Fibroblast of the aortic adventitia (primary cell): ENCODE data around the gene ACRV1. TPM values are rescaled to one million over a fixed set of nuclear protein-coding genes. Genes with fewer than 3 reads are reported as not detected.

Experiments used
- DNase-seq: peaks from one replicate; pipeline ENCODE4 v3.0.0-alpha.2; 2010; ENCODE audit warnings: low read depth
- H3K4me3 ChIP-seq: 2 replicates; pipeline ENCODE4 v1.5.1; 2011; ENCODE audit warnings: low read depth, mild to moderate bottlenecking, control low read depth, low read length, moderate library complexity
- CTCF ChIP-seq: IDR thresholded peaks from 2 replicates; pipeline ENCODE4 v1.5.1; 2011; ENCODE audit warnings: mild to moderate bottlenecking, low read length, control low read depth, inconsistent platforms; ENCODE audit not compliant: insufficient read depth
- total RNA-seq: library from RNA; depleted of rRNA; stranded (reverse); fragments of >200 nt; gene quantifications from 2 replicates; pipeline ENCODE4 v1.2.3, GENCODE V29; 2012; ENCODE audit warnings: low replicate concordance

Gene ACRV1
- total RNA-seq, 1 donor: not detected

DNA sequence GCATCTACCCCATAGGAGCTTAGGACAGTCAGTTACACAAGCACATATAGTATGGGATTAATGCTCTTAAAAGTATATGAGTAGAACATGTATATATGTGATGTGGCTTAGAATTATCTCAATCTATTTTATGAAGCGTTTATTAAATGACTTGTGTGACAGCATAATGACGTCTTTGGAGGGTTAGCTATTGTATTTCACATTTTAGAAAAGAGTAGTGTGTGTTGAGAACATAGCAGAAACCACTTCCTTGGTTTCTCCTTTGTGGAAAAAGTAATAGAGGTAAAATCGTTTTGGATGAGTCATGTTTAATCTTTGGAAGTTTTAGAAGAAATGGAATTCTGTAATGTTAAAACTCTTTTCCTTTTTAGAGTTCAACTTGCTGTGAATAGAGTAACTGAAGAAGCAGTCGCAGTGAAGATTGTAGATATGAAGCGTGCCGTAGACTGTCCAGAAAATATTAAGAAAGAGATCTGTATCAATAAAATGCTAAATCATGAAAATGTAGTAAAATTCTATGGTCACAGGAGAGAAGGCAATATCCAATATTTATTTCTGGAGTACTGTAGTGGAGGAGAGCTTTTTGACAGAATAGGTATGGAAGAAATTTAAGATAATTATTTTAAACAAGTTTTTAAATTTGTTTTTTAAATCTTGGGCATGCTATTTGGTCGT lies 53.3 kb downstream of the ACRV1 start:
- H3K4me3 ChIP-seq: peak overlapping the region; percentile 88
- peak; percentile 25 for DNase-seq
- no peak for TF ChIP-seq CTCF

DNA sequence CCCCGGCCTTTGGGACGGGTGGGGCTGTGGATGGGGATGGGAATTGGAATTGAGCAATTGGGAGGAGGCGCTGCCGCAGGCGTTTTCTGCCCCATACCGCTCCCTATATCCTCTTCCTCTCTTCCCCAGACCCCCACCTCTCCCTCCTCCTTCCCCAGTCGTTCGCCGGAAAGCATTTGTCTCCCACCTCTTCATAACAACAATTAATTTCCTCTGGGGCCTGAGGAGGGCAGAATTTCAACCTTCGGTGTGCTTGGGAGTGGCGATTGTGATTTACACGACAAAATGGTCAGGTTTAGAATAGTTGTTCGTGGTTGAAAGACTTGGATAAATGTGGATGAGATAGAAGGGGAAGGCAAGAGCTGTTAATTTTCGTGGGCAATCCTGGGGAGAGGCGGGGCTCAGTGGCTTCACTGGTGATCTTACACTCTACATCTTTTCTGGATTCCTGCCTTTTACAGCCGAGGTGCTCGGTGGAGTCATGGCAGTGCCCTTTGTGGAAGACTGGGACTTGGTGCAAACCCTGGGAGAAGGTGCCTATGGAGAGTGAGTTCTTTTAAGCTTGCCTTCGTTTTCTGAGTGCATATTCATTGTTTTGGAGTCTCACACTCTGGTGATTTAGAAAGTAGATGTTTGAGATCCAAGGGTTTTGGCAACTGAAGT lies 54.2 kb downstream of the ACRV1 start:
- H3K4me3 ChIP-seq: peak overlapping the region; percentile 88
- peak; percentile 52 for TF ChIP-seq CTCF
- DNase-seq: peak; percentile 77

DNA sequence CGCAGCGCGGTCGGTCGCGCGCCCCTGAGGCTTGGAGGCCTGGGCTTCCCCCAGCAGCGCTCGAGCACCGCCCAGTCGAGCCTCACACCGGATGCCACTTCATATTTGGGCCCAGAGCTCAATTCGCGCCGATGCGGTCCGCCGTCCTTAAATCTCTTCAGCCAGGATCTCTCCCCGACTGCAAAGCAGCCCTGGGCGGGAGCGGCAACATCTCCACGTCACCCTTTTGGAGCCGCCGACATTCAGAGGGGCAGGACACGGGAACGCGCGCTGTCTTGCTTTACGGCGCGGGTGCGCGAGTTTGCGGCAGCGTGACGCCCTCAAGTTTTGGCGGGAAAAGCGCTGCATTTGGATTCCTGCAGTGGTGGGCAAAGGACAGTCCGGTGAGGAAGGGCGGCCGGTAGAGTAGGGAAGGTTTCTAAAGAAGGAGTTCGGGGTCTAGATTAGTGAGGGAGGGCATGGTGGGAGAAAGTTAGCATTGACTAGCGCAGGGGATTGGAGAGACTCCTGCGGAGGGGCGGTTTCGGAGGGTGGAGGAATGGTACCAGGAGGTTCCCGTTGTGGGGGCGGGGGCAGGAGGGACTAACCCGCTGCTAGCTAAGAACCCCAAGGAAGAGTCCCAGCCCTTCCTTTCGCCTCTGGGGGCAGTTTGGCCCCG lies 54.9 kb downstream of the ACRV1 start:
- peak; percentile 85 for DNase-seq
- no peak for TF ChIP-seq CTCF
- H3K4me3 ChIP-seq: peak overlapping the region; percentile 88

DNA sequence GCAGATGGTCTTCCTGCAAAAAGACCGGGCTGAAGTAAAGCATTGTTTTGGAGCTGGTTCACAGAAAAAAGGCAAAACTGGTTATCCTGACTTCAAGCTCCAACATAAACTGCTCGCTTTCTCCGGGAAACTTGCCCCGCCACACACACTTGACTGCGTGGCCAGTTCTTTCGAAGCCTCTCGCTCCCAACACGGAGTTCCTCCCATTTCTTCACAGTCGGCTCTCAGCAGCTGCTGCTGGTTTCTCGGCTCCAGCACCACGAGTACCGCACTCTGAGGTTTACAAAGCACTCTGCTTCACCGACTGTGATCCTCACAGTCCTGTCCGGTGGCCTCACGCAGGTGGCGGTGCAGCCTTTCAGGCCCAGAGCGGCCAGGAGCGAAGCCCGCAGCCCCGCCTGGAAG lies 55.4 kb downstream of the ACRV1 start:
- no peak for TF ChIP-seq CTCF
- H3K4me3 ChIP-seq: peak overlapping the region; percentile 88
- DNase-seq: peak; percentile 68

- no peak for TF ChIP-seq CTCF
- H3K4me3 ChIP-seq: peak within 1 kb of the TSS; percentile 88
- no peak for DNase-seq
Measured at GRCh38 chr11:125624756-125625213, 55.9 kb downstream of the ACRV1 start, which contains the start of gene CHEK1. CHEK1 (plus strand) TSS chr11:125625163; CDS start chr11:125626769, 1,606 bp downstream.

GRCh38 chr11:125623064-125623463 lies 57.6 kb downstream of the ACRV1 start:
- H3K4me3 ChIP-seq: no peak overlapping the region
- no peak for DNase-seq
- TF ChIP-seq CTCF: no peak
